HuH-7 (cell line): ENCODE data around the gene NDUFB11.
"Not testable (repeated sequence)": the region's sequence is repeated elsewhere in the genome, so short reads cannot be mapped to it uniquely, and the experiment has no call there.

Source experiments
- DNase-seq: peaks from one replicate; pipeline ENCODE4 v3.0.0; 2011; ENCODE audit warnings: low spot score

NDUFB11 gene

DNA sequence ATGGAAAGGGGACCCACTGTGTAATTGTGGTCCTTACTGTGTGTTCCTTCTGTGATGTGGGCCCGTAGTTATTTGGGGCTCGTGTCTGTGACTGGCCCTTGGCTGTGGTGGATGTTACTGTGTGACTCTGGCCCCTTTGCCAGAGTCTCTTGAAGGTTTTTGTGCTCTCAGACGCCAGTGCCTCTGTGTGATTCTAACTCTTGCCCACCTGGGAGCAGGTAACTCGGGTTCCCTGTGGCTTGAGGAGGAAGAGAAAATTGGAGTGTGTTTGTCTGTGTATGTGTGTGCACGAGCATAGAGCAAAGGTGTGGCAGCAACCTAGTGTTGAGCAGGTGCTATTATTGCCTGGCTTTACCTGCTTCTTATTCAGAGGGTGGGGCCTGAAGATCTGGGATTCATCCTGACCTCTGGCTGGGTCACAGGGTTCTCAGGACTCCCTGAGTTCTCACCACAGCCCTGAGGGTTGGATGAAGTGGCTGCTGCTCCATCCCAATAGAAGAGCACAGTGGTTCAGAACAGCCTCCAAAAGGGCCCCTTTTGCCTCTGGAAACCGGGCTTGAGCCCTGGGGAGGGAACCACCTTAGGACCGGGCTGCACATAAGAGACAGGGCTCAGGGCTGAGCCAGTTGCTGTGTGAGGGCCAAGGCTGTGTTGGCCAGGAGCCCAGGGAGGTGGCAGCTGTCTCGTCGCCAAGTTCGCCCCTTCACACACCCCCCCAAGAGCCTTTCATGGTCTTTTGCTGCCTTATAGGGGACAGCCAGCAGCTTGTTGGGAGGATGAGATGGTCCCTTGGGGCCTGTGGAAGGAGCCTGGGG lies 1.8 kb upstream of the NDUFB11 start:
- DNase-seq, result no peak

DNA sequence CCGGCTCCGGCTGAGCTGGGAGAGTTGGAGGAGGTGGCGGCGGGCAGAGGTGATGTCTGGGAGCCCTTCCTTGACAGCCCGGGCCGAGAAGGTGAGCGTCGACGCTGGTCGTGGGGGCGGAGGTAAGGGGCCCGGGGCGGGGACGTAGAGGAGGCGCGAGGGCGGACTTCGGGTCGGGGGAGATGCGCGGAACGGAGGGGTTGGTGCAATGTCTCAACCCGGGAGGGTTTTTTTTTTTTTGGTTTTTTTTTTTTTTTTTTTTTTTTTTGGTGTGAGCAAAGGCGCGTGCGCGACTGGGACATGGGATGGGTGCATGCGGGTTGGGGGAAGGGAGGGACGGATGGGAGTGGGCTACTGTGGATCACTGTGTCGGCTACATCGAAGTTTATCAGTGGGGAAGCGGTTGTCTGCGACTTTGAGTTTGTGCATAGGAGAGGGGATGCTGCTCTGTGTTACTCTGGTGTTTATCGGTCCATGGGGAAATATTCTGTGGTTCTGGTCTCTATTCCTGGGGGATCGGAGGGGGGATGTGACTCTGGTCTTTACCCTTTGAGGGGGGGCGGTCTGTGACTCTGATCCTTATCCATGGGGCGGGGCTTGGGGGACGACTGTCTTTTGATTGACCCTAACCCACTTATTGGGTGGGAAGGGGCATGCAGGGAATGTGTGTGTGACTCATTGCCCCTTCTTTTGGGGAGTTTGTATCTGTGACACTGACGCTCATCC lies 1.1 kb upstream of the NDUFB11 start:
- no peak for DNase-seq

DNA sequence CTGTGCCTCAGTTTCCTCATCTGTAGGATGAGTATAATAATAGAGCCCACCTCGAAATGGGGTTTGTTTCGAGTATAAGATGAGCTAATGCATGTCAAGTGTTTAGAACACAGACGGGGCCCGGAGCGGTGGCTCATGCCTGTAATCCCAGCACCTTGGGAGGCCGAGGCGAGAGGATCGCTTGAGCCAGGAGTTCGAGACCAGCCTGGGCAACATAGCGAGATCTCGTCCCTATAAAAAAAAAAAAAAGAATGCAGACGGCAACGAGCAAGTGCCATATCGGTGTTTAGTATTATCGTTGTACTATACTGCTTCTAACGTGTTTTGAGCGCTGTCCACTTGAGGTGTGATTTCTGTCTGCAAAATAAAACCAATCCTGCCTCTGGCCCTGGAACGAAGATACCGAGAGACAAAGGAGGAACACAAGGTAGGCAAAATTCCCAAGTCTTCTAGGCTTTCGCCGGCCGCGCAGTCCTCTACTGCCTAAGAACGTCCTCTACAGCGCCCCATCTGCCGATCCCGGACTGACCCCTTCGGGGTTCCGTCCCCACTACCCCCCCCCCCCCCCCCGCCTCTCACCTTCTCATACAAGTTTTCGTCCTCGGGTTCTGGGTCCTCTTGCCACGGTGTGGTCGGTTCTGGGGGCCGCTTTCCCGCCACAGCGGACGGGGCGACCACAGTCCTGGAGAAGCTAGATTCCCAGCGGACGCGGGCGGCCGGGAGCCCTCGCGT lies 442 bp downstream of the NDUFB11 start:
- DNase-seq, result no peak

DNA sequence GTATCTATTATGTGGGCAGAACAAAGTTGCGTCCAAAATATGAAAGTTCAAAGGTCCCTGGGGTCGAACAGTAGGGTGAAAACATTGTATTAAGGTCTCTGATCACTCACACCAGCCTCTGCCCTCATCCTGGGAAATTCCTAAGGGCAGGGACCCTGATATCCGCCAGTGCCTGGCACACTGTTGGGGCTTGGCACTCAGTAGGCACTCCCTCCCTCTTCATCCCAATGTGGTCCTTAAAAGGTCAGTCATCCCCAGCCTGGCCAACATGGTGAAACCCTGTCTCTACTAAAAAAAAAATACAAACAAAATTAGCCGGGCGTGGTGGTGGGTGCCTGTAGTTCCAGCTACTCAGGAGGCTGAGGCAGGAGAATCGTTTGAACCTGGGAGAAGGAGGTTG lies 6.3 kb downstream of the NDUFB11 start:
- no peak for DNase-seq

DNA sequence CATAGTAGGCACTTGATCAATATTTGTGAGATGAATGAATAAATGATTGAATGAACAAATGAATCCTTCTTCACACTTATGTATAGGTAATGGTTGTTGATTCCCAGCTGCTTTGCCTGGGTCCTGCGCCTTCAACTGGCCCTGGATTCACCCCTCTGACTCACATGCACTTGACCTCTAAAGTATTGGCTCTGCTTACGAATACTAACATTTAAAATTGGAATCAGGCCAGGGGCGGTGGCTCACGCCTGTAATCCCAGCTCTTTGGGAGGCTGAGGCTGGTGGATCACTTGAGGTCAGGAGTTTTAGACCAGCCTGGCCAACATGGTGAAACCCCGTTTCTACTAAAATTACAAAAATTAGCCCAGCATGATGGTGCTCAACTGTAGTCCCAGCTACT lies 8.9 kb downstream of the NDUFB11 start:
- not testable (repeated sequence) for DNase-seq

DNA sequence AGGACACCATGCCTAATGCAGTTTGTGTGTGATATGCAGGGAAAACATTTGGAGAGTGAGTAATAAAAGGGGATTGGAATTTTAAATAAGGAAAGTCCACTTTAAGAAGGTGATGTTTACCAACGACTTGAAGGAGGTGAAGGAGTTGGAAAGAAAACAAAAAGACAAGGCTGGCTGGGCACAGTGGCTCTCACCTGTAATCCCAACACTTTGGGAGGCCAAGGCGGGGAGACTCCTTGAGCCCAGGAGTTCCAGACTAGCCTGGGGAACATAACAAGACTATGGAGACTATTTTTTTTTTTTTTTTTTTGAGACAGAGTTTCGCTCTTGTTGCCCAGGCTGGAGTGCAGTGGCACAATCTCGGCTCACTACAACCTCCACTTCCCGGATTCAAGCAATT lies 11.0 kb downstream of the NDUFB11 start:
- no peak for DNase-seq

DNA sequence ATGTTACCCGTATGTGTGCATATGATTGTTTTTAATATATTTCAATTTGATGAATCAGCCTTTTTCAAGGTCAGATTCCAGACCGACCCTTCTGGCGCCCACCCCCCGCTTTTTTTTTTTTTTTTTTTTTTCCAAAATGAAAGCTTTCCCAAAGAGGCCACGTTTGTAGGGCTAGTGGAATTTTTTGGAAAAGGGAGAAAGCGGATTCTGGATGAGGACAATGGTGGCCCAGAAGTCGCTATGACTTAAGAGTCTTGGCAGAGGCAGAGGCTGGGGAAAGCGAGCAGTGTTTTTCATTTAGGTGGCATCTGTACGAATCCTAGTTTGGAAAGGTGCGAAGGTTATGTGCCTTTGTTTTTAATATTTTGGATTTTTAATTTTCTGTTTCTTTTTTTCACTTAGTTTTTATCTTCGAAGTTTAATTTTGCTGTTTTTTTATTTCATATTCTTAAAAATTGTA lies 14.6 kb downstream of the NDUFB11 start:
- DNase-seq, result no peak

DNA sequence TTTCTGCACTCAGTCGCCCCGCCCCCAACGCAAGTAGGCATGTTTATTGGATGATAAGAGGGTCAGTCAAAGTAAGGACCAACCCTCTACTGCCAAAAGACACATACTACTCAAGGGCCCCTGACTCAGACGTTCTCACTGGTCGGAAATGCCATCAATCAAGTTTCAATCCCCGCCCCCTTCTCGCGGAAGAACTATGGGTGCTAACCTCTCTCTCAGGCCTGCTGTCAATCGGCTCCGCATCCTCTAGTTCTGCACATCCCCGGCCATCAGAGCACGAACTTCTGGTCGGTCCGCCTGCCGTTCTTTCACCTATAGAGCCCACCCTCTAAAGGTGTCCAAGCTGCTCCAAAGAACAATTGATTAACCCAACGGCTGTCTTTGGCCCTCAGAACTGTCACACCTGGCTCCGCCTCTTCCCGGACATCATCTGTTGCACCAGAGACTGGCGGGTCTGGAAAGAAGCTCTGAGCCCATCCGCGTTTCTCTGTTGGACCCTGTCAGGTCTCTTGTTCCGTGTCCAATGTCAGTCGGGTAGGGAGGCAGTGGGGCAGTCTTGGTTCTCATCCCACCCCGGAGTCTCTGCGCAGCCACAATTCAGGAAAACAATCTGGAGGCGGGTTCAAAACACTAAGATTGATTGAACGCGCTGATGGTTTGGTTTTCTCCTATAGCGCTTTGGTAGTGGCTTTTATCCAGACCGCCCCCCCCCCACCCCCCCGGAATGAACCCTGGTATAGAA lies 15.2 kb downstream of the NDUFB11 start:
- DNase-seq, result peak; percentile 58

DNA sequence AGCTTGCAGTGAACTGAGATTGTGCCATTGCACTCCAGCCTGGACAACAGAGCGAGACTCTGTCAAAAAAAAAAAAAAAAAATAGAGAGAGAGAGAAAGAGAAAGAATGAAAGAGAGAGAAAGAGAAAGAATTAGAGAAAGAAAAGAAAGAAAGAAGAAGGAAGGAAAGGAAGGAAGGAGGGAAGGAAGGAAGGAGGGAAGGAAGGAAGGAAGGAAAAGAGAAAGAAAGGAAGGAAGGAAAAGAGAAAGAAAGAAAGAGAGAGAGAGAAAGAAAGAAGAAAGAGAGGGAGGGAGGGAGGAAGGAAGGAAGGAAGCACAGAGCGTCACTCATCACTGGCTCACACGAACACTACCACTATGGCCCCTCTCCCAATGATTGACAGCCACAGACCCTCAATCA lies 20.0 kb downstream of the NDUFB11 start:
- DNase-seq, result not testable (repeated sequence)

DNA sequence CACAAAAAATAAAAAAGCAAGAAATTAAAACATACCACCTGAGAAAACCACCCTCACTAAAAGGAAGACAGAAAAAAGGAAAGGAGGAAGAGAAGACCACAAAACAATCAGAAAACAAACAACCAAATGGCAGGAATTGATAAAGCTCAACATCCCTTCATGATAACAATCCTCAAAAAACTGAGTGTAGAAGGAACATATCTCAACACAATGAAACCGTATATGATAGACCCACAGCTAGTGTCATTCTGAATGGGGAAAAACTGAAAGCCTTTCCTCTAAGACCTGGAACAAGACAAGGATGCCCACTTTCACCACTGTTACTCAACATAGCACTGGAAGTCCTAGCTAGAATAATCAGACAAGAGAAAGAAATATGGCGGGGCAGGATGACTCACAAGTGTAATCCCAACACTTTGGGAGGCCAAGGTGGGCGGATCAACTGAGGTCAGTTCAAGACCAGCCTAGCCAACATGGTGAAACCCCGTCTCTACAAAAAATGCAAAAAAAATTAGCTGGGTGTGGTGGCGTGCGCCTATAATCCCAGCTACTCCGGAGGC lies 27.9 kb downstream of the NDUFB11 start:
- not testable (repeated sequence) for DNase-seq

DNA sequence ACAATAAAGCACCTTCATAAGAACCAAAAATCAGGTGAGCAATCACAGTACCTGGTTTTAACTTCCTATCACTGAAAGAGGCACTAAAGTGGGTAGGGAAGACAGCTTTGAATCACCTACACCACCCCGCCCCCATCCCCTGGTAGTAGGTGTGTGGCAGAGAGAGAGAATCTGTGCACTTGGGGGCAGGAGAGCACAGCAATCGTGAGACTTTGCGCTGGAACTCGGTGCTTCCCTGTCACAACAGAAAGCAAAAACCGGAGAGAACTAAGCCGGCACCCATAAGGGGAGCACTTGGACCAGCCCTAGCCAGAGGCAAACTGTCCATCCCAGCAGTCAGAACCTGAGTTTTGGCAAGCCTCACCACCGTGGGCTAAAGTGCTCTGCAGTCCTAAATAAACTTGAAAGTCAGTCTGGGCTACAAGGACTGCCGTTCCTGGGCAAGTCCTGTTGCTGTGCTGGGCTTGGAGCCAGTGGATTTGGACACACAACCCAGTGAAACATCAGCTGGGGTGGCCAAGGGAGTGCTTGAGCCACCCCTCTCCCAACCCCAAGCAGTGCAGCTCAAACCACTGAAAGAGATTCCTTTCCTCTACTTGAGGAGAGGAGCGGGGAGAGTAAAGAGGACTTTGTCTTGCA lies 32.1 kb downstream of the NDUFB11 start:
- no peak for DNase-seq

DNA sequence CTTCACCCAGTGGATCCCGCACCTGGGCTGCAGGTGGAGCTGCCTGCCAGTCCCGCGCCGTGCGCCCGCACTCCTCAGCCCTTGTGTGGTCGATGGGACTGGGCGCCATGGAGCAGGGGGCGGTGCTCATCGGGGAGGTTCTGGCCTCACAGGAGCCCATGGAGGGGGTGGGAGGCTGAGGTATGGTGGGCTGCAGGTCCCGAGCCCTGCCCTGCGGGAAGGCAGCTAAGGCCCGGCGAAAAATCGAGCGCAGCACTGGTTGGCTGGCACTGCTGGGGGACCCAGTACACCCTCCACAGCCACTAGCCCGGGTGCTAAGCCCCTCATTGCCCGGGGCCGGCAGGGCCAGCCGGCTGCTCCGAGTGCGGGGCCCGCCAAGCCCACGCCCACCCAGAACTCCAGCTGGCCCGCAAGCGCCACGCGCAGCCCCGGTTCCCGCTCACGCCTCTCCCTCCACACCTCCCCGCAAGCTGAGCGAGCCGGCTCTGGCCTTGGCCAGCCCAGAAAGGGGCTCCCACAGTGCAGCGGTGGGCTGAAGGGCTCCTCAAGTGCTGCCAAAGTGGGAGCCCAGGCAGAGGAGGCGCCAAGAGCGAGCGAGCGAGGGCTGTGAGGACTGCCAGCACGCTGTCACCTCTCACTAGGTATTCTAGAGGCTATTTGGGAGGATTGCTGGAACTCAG lies 33.4 kb downstream of the NDUFB11 start:
- DNase-seq, result not testable (repeated sequence)

DNA sequence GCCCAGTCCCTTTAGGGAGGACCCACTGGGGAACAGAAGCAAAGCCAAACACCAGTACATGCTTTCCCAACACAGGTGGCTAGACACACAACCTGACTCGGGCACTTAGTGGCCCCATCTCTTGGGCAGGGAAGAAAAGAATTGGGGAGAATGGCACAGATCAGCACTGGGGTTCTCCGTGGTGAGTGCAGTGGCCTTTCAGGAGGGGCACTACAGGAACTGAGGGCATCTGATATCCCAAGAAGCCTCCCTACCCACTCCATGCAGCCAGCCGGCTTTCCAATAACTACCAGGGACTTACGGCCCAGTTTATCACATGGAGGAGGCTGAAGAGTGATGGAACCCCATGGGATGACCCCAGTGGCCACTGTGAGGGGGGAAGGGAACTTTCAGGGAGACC lies 43.3 kb downstream of the NDUFB11 start:
- no peak for DNase-seq

DNA sequence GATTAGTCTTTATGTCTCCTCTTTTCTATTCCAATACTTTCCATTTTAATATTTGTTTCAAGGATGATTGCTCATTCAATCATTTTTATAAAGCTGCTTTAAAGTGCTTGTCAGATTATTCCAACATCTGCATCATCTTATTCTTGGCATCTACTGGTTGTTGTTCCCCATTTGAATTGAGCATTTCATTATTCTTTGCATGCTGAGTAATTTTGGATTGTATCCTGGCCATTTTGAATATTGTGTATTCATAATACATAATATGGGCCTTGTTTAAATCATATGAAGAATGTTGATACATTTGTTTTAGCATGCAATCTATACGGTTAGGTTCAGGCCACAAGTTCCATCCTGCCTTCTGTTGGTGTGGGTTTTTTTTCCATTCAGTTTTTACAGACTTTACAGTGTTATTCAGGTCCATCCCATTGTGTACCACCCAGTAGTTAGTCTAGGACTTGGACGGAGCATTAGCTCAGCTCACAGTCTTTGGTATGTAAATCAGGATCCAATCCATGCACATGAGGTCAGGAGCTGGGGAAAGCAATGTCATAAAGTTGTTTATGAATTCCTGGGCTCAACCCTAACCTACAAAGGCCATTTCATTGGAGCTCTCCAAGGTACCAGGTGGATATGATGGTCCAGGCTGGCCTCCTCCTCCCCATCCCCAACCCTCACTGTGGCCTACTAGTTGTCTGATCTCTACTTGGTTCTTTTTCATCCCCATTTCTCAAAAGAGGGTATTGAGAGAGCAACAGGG lies 46.0 kb downstream of the NDUFB11 start:
- DNase-seq, result no peak

DNA sequence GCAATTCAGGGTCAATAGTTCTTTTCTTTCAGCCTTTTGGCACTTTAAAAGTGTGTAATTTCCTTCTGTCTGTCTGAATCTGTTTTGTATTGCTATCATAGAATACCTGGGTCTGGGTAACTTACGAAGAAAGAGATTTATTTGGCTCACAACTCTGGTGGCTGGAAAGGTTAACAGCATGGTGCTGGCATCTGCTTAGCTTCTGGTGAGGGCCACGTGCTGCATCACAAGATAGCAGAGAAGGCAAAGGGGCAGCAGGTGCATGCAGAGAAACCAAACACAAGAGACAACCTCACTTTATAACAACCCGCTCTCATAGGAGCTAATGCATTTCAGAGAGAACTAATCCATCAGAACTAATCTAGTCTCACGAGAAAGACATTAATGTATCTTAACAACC lies 47.5 kb downstream of the NDUFB11 start:
- DNase-seq, result no peak

DNA sequence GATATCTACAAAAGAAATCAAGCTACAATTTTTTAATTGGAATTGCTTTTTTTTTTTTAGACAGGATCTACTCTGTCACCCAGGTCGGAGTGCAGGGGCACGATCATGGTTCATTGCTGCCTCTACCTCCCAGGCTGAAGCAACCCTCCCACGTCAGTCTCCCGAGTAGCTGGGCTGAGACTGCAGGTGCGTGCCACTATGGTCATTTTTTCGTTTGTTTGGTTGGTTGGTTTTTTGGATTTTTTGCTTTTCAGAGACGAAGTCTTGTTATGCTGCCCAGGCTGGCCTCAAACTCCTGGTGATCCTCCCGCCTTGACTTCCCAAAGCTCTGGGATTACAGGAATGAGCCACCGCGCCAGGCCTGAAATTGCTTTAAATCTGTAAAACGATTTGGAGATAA lies 50.6 kb downstream of the NDUFB11 start:
- no peak for DNase-seq

DNA sequence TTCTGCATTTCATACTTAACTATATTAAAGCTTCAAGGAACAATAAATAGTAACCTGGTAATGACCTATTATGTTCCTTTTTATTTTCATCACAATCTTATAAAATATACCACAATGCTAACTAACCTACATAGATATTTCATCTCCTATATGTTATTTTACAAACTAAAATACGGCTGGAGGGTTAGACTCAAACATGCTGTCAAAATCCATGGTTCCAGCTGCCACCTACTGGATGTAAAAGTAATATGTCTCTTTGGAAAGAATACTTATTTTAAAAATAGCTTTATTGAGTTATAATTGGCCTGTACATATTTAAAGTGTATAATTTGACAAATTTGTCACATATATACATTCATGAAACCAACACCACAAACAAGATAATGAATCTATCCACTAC lies 51.3 kb downstream of the NDUFB11 start:
- no peak for DNase-seq
